Stimulated activated CD8-positive, alpha-beta memory T cell treated with anti-CD3 and anti-CD28 coated beads, Interleukin-15, amount 100 ng/mL, for 24 hours (primary cell): ENCODE data around the gene GSTM5.
A peak's percentile ranks its signal among the peaks of the same experiment; 100 is the strongest.
"Not testable (repeated sequence)": the region's sequence is repeated elsewhere in the genome, so short reads cannot be mapped to it uniquely, and the experiment has no call there.

Experiments used
- DNase-seq: peaks from one replicate; pipeline ENCODE4 v3.0.0-alpha.2; 2020; ENCODE audit warnings: low read depth

GSTM5 gene

DNA sequence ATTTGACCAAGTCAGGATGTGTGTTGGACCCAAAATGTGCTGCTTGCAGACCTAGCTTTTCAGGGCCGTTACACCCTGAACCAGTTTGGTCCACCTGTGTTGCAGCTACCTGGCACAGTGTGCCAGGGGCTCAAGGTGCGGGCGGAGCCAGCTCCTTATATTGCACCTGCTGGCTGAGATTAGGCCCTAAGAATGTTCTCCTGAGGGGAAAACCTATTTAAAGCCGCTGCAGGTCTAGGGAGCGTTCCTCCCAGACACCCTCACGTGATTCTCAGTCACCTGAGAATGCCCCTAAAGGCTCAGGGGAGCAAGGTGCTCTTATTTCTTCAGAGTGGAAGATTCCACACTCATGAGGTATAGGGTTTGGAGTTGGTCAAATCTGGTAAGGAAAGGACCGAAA, 16.8 kb downstream of the GSTM5 start:
- DNase-seq: no peak

DNA sequence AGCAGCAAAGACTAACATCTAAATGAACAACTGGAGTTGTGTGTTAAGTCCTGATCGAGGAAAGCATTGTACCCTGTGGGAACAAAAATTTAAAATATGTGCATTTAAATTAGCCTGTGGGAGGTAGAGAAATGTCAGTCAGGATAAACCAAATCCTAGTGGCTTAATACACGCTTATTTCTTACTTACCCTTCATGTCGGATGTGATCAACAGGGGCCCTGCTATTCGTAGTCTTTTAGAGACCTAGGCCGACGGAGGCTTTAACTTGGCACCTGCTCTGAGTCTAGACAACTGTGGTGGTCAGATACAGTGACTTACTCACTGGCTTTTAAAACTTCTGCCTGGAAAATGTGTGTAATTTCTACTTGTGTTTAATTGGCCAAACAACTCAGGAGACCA, 18.6 kb downstream of the GSTM5 start:
- no peak for DNase-seq

DNA sequence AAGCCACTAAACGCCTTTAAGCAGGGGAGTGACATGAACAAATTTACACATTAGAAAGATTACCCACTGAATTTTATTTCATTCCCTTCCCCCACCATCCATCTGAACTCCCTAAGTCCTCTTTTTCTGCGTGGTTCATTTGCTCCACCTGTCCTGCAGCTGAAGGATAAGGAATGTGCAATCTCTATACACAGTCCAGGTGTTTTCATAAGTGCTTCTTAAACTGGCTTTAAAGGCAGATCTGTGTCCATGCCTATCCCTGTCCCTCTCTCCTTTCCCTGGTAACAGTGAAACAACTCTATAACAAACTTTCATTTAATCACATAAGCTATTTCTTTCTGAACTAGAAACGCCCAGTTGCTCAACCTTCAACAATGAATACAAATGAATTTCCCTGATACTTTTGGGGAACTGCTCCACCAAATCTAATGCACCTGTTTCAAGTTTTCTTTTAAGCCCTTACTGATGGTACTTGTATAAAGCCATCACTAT, 20.4 kb downstream of the GSTM5 start:
- DNase-seq: no peak

DNA sequence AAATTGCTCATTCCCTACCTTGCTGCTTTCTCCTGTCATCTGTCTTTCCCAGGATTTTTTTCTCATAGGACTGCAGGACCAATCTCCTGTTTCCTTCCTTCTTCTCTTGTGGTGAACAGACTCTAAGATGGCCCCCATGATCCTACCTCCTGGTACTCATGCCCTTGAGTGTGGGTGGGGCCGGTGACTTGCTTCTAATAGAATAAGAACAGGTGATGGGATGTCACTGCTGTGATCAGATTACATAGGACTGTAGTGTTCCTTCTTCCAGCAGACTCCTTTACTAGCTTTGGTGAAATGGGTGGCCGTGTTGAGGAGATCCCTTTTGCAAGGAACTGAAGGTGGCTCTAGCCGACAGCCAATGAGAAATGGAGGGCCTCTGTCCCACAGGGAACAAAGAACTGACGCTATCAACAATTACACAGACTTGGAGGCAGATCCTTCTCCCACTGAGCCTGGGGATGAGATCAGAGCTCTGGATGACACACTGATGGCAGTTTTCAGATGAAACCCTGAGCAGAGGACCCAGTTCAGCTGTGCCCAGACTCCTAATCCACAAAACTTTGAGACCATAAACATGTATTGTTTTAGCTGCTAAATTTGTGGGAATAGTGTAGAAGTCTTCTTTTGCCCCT, 21.3 kb downstream of the GSTM5 start:
- no peak for DNase-seq

DNA sequence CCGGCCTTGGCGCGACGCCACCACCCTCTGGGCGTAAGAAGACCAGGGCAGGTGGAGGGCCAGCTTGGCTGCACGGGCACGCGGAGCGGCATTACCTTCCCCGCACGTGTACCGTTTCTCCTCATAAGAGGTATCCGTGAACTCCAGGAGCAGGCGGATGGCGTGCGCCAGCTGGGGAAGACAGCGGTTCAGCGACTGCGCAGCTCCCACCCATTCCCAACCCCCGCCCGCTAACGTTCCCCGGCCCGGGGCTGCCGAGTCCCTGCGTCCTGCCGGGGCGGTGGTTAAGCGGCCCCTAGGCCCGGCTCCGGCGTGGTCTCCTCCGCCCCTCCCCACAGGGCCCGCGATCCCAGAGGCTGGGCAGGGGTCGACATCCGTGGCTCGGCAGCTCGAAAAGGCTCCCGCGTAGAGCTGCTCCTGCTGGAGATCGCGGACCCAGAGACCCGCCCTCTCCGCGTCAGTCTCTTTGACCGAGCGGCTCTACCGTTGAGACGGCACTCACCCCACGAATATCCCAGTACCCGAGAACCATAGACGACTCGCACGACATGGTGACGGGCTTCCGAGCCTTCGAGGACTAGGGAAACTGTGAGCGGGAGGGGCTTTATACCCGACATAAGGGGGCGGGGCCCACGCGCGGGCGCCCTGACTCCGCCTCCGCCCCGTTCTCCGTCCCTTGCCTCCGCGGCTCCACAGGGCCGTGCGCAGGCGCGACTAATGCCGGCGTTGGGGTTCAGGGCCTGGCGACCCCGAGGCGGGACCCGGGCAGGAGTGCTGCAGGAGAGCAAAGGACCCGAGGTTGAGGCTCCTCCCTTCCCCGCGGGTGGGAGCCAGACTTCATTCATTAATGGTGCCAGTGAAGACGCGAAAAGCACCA, 27.9 kb downstream of the GSTM5 start:
- DNase-seq: peak; percentile 57

DNA sequence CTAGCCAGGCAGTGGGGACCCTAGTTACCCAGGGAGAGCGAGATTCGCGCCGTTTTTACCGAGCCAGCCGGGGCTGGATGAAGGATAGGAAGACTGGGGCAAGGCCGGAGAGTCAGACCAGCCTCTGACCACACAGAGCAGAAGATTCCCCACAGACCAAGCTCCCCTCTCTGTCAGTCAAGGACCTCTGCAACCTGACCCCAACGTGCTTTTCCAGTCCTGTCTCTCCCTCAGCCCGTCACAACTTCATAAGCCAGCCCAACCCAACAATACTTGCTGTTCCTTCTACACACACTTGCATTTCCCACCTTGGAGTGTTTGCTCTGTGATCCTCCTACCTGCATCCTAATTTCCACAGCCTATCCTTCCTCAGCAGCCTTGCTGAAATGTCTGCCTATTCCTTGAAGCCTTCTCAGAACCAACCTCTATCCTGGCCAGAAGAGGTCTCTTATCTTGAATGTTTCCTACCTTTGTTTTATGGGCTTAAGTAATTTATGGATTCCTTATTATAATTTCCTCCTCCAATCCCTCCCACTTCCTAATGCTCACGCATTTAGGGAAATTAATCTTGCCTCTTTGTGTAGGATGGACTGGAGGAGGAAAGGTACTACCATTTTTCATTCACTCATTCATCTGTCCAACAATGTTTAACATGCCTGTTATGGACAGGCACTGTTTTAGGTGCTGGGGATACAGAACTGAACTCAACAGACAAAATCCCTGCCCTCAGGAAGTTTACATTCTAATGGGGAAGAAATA, 28.7 kb downstream of the GSTM5 start, which contains the start of gene GSTM3:
GSTM3 (minus strand) TSS at position 424 of the 759 bp plus-strand sequence. CDS start 751 bp downstream, outside the sequence.
- DNase-seq: no peak

DNA sequence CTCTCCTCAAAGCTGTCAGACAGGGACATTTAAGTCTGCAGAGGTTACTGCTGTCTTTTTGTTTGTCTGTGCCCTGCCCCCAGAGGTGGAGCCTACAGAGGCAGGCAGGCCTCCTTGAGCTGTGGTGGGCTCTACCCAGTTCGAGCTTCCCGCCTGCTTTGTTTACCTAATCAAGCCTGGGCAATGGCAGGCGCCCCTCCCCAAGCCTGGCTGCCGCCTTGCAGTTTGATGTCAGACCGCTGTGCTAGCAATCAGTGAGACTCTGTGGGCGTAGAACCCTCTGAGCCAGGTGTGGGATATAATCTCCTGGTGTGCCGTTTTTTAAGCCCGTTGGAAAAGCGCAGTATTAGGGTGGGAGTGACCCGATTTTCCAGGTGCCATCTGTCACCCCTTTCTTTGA, 36.3 kb downstream of the GSTM5 start:
- not testable (repeated sequence) for DNase-seq

DNA sequence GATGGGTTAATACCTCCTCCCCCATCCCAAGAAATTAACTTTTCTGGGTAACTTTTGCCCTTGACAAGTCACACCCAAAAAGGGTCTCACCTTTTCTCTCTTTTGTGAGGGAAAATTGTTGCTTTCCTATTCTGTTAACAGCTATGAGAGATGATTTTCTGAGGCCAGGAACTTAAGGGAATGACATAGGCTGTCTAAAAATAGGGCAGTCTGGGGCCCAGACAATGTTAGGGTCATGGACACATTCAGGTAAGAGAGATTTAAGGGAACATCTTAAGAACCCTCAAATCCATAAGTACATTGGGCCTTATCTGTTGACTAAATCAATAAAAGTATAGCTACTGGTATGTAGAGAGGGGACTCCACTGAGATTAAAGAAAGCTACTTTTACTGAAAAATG, 37.2 kb downstream of the GSTM5 start:
- DNase-seq: no peak

DNA sequence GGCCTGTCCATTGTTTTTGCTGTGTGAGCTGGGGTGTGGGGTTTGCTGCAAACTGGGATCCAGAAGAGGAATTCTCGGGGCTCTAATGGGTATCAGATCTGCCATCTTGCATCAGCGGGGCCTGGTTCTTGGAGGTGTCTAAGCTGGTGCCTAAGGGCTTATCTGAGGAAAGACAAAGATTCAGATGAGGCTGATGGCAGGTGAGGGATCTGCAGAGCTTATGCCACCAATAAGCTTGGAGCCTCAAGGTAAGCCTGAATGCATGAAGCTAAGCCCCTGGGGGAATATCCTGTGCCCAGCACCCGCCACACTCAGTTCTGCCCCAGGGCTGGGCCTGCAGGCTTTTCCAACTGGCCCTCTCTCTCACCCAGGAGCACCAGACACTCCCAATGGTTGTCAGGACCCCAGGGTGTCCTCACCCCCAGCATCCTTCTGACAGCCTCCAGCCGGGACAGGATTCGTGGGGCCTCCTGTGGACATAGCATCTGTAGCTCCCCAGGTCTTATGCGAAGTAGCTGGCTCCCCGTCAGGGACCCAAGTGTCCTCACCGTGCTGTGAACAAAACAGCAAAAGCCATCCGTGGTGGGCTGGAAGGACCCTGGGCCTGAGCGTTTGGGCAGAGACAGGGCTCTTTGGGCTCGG, 38.3 kb downstream of the GSTM5 start:
- no peak for DNase-seq

DNA sequence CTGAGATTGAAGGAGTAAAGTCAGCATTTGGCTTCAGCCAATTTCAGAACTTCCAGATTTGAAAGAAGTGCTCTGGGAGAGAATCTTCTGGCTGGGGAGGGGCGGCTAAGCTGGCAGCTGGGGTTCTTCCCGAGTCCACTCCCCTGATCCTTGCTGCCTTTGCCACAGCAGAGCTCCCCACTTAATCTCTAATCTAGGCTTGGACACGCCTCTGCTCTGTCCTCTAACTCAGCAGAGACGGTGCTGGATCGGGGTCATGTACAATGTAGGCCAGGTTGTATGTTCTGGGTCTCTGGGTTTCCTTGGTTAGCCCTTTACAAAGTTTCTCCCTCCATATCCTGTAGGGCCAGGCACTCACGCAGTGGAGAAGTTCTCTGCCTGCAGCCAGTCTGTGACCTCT, 38.9 kb downstream of the GSTM5 start:
- DNase-seq: no peak

DNA sequence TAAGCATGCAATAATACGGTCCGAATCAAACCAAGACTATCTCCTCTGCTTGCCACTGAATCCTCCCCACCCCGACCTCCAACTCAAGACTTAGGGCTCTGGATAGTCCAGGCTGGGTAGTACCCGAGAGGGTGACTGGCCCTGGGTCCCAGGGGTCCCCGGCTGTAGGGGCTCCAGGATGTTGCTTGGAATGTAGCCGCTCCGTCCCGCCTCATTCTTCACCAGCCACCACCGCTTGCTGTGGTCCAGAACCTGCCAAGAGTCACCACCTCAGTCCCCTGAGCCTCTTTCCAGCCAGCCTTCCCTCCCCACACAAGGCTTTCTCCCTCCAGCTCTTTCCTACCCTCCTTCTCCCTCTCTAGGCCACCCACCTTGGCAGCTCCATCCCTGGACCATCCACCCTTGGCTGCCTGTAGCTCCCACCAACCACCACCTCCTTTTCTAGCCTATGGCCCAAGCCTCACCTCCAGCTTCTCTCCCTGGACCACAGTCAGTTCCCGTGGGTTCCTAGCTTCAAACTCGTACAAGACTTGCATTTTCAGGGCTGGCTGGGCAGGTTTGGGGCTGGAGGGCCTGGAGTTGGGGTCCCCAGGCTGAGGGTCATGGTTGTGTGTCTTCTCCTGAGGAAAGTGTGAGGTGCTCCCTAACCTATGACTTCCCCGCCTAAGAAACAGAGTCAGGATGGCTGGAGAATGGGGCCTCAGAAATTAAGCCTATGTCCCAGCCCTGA, 39.6 kb downstream of the GSTM5 start:
- DNase-seq: no peak

DNA sequence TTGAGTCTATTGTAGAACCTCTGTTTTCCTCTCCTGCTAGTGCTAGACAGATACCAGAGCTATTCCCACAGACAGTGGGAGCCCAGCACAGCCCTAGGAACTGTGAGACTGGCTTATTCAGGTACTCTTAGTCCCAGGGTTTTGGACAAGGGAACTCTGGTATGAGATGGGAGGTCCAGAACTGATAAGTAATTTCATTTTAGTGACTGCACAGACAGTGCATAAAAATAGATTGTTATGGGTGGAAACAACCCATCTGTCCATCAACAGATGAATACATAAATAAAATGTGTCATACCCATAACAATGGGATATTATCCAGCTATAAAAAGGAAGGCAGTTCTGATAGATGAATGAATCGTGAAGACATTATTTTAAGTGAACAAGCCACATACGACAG, 42.7 kb downstream of the GSTM5 start:
- DNase-seq: no peak

DNA sequence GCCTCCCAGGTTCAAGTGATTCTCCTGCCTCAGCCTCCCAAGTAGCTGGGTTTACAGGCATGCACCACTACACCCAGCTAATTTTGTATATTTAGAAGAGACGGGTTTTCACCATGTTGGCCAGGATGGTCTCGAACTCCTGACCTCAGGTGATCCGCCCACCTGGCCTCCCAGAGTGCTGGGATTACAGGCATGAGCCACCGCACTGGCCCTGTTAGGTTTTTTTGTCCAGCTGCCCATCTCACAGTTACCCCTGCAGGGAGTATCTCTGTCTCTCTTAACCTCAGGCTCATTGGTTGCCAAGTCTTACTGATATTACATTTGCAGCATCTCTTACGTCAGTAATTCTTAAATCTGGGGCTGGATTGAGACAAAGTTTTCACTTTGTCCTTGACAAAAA, 44.3 kb downstream of the GSTM5 start:
- not testable (repeated sequence) for DNase-seq

DNA sequence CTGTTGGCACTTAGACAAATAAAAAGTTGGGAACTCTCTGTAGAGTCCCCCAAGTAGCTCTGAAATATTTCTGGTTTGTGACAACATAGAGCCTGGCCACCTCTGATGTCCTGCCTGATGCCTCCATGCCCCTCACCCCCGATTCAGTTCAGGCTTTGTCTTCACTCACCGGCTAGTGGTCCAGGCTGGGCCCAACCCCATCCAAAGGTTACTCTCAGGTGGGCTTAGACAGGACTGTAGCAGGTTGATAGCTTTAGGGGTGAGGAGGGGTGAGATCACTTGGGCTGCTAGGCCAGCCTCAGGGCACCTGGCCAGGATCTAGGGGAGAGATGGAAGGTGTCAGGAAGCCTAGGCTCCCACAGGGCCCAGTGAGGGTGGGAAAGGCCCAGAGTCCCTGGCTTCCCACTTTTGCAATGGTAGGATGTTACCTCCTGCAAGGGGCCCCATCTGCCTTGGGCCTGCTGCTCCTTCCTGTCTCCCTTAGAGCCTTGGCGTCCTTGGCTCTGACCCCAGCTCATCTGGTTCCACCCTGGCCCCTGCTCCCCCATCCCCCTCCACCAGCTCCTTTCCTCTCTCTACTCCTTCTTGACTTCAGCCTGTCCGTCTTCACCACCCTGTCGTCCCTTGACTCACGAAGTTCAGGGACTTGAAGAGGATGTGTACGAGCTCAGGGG, 44.9 kb downstream of the GSTM5 start:
- DNase-seq: no peak

DNA sequence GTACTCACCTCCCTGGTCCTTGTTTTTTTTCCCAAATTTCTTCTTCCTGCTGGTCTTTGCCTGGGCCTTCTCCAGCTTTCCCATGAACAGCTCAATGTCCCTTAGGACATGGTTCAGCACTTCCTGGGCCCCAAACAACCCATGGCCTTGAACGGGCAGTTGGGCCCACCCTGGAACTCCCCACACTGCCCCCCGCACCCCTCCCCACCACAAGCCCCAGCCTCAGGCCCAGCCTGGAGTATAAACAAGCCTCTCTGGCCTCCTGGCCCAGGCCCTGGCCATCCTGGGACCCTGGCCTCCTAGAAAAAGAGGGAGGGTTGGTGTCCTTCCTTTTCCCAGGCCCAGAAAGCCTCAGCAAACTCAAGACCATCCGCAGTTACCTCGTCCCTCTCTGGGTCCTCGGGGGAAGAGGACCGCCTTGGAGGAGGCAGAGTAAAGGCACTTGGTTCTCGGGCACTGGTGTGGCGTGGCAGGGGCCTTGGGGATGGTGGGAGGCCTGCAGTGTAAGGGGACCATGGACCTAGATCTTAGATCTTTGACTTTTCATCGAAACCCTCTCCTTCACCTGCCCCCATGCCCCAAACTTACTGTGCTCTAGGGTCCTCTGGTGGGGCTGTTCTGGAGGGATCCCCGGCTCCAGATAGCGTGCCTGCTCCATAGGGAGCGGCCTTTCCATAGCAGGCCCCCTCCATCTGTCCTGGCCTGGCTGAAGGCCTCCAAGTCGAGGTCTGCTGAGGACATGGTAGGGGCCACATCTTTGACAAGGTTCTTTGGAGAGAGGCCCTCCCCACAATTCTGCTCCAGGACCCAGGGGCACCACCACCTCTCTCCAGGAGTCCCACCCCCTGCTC, 46.1 kb downstream of the GSTM5 start:
- DNase-seq: no peak

DNA sequence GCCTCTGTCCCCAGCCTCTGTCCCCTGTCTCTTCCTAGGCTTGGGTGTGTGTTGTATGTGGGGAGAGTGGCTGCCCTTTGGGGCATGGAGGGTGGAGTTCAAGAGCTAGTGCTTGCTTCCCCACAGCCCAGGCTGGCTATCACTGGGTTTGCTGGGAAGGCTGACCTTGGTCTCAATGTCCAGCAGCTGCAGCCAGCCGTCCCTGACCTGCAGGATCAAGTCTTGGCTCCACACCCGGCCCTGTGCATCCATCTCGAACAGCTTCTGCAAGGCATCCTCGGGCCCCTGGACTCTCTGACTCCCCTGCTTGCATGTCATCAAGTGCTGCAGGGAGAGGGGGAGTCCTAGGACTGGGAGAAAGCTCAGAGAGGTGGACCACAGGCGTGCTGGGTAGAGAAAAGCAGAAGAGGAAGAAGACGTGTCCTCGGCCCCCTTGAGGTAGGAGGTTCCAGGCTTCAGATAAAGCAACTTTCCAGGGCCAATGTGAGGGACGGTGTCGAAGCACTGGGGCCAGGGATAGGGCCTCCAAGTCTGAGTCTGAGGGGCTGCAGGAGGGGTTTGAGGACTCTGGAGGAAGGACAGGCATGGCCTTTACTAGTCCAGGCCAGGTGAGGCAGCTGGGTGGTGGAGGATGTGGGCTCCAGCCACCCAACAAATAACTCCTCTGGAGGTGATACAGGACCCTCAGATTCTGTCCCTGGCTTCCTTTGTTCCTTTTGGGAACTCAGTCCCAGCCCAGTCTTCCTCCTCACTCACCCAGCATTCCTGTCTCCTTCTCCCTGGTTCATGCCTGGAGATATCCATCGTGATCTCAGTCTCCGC, 47.7 kb downstream of the GSTM5 start:
- DNase-seq: no peak

DNA sequence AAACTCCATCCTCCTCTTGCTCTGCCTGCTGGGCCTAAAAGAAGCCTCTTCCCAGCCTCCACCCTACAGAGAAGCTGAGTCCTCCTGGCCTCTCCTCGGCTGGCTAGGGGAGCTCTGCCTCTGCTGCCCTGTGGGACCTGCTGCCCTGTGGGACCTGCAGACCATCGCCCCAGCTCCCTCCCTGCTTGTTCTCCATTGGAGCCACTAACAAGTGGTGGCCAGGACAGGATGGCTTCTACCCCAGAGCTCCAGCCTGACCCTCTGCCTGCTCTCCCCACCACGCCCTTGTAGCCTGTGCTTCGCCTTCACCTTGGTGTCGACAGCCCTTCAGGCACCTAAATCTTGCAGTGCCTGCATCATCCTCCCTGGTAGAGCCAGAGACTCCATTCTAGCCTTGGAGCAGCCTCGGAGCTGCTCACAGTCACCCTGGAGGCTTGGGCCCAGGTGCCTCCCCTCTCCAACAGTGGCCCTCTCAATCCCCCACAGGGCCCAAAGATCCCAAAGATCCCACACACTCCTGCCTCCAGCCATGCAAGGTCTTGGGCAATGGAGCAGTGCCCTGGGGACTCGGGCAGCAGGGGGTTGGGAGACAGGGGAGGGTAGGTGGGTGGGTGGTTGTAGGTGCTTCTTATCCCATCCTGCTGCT, 48.7 kb downstream of the GSTM5 start:
- DNase-seq: no peak

DNA sequence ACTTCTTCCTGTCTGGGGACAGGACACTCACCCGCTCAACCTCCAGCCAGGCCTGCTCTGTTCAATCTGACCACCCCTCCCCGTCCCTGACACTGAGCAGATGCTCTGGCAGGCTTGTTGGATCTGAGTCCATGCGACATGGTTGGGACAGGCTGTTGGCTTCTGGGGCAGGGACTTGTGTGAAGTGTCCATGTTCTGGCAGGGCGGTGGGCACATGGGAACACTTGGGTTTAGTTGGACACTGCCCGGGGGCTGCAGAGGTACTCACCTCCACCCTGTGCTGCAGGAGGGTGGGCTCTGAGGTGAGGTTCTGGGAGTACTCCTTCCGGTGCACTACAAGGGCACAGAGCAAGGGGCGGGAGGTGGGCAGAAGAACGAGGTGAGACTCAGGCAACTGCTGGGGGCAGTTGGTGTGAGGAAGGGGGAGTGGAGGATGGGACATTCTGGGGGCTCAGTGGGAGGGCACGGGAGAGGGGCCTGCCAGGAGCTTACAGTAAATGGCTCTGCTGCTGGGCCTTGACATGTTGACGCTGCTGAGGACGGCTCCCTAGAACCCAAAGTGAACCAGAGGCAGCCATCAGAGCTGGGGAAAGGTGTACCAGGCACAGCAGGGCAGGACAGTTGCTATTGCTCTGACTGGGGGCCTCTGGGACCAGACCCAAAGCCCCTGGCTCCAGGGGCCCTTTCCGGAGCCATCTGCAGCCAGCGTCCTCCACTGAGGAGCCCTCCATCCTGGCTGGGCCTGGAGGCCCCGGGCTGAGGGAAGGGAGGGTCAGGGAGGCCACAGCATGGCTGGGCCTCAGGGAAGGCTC, 49.4 kb downstream of the GSTM5 start:
- no peak for DNase-seq
